NCI-H82 treated with DMSO at 0.1 percent for 48 hours (cell line): ENCODE results near the gene SERPINB5.

Experiments
- DNase-seq: peaks from one replicate; lab custom pipeline; 2025; ENCODE audit not compliant: unreplicated experiment; lab: John Stamatoyannopoulos, UW

Gene SERPINB5

DNA sequence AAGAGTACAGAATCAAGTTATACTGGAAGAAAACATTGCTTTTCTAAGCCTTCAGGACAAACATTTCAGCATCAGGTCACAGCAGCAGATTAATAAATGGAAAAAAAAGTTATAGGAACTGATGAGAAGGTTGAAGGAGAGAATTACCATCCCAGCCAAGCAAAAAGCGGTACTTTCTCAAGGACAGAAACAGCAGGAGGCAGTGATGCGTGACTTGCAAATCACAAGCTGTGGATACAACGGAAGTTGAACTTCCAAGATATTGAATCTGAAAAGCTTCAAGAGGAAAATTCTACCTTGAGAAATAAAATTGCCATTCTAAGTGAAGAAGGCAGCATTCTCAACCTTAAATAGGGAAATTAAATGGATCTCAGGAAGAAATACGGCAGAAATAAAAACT is 46.9 kb downstream of the SERPINB5 start:
- DNase-seq: no peak

DNA sequence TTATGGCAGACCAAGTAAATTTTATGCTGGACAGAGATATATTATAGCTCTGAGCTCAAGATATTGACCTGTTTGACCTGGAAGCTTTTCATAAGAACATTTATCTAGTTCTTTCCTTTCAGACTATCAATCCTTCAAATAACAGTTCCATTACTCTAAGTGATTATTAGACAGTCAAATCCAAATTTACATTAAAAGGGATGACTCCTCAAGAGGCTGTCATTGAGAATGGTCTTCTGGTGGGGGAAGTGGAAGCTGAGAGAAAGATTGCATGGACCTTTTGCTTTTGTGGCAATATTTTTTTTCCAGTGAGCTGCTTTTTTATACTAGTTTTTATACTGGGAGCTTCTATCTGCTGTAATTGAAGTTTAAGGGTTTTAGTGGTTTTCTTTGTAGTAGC is 50.5 kb downstream of the SERPINB5 start:
- DNase-seq: no peak

DNA sequence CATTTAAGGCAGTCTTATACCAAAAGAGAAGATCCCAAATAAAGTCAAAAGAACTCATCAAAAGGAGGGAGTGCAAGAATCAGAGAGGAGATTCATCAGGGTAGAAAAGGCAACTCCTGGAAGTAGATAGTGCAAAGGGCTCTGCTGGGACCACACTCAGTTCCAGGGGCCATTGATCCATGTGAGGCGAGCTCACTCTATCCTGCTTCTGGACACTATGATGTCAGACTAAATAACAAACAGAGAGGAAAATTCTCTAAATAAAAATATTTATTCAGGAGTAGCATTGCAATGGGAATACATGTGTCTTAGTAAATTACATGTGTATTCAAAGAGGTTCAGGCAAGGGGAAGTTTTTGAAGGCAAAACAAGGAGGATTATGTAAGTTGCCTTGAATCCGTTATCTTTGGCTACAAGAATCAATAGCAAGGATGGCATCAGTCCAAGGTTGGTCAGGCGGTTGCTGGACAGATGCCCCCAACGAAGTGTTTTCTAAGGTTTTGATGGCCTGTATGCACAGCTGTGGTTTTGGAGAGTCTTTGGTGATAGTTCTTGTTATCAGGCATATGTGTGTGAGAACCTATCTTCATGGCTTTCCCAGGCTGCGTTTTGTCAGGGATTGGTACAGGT is 52.2 kb downstream of the SERPINB5 start:
- no peak for DNase-seq

DNA sequence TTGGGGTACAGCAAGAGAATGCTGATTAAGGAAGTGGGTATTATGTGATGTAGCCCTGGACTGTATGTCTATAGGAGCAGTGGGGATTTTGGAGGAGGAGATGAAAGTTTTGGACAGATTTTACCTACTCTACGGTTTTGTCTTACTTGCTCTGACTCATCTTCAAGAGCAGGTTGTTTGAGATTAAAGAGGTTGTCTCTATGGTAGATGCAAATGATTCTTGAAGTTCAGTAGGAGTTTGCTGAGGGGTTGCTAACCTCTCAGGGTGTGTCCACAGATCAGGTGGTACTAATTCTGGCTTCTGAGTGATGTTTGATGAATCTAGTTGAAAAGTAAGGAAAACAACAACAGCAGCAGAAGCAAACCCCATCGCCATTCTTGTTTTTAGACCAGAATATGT is 55.7 kb downstream of the SERPINB5 start:
- no peak for DNase-seq

DNA sequence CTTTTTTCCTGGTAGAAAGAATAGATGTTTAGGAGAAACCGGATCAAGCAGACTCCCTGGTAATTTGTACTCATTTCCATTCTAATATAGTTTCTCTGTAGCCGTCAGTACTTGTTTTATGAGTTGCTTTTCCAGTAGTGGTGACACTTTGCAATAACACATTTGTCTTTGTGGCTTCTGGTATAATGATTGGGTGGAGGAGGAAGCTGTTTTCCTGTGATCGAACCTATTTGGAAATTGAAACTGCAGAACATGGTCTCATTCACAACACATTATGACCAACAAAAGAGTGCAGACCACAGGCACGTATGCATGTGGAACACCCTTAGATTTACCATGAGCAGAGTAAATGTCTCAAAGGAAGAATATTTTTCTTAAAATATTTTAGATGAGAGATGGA is 57.9 kb downstream of the SERPINB5 start:
- no peak for DNase-seq

DNA sequence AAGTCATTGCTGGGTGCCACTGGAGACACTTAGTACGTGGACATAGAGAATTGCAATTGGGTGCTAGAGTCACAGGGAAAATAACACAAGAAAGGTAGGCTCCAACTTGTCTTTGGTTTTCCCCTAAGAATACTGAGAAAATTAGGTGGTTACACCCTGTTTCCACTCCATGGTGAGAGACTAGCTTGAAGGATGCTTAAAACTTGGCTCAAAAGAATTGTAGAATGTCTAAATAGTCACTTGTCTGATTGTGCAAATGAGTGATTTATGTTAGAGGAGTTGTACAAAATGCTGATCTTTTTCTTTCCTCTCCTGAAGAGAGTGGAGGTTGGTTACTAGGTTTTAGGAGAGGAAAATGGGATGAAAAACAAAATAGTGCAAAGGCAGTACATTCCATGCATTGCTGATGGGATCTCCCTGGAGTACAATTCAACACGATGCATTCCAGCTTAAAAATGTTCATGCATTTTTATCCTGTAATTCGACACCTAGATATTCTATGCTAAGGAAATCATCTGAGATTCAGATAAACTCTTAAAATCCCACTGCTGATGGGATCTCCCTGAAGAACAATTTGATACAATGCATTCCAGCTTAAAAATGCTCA is 63.2 kb downstream of the SERPINB5 start:
- no peak for DNase-seq

DNA sequence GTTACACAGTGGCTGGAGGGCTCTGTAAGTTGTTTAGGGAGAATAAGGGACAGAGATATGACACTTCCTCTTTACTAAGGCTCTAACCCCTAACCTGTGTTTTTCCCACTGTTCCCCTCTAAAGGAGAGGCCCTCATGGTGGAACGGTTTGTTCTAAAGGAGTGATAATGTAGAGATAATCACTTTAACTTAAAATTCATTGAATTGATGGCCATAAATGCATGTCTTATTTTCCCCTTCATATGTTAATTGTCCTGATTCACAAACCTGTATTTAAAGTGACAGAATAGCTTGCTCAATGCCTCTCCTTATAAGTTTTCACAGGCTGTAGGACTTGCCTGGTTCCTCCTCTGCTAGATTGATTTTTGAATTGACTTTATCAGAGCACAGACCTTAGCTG is 65.3 kb downstream of the SERPINB5 start, which contains the start of gene SERPINB12:
Gene SERPINB12 (plus strand): TSS at position 301 of the 400 bp plus-strand sequence. CDS start 13,791 bp downstream, outside the sequence.
- DNase-seq: no peak

DNA sequence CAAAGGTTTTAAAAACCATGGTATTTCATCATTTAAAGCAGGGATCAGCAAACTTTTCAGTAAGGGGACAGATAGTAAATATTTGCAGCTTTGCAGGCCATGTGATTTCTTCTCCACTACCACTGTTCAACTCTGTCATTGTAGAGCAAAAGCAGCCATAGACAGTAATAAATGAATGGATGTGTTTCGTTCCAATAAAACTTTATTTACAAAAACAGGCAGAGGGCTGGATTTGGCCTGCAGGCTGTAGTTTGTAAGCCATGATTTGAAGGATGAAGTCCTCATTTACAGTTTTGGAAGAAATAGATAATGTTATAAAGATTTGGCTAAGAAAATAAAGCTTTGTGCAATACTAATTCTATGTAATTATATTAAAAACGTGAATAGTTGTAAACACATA is 67.3 kb downstream of the SERPINB5 start:
- DNase-seq: no peak

DNA sequence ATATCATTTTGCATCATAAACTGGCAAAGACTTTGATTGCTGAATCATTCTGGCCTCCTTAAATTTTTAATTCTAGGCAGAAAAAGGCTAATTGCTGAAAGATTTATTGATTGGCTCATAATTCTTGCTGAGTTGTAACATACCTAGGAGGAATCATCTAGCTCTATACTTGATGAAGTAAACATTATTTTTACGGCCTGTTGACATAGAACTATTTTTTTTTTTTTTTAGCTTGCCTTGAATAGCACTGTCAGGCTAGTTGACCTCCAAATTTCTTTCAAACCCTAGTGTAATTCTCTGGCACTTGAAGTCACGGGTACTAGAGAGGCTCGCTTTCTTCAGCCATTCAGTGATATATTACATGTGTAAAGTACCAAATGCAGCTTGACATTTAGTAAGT is 68.2 kb downstream of the SERPINB5 start:
- DNase-seq: no peak

DNA sequence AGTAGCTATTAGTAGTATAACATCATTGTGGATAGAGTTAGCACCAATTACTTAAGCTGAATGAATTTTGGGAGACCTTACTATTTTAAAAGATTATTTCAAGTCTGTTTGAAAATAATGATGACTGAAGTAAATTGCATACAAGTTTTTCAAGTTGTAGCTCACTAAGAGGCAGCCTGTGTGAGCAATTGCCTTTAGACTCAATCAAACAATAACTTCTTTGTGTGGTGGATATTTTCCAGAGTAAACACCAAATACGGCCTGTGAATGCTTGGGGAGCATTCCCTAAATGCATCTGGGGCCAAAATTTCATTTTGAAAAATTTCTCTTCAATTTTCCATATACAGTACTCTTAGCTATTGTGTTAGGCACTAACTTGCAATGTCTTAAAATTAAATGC is 73.3 kb downstream of the SERPINB5 start:
- no peak for DNase-seq

DNA sequence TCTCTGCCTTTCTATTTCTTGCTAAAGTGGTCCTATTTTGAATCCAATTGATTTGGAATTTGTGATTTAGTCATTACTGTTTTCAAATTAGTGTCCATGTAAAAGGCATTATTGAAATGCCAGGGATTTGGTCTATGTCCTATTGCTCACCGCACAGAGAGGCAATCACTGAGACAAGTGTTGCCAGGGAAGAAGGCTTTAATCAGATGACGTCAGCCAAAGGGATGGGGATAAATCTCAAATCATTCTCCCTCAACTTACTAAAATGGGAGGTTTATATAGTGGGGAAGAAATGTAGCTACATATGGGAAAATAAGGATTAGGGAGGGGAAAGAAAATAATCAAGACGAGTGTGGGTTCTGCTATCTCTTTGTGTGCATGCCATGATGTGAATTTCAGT is 75.0 kb downstream of the SERPINB5 start:
- DNase-seq: no peak

DNA sequence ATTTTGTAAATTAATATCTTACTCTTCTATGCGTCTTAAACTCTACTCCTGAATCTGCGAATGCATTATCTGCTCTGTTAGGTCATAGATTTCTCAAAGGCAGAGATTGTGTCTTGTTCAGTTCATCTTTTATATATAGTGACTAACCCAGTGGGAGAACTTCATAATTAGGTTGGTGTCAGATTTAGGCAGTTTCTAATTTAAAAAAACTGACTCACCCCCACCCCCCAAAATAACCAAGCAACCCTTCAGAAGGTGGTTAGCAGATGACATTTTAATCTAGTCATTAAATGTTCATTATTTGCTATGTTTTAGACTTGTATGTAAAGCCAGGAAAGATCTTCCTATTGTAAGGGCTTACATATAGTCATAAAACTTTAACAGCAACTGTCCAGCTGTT is 75.8 kb downstream of the SERPINB5 start:
- no peak for DNase-seq

DNA sequence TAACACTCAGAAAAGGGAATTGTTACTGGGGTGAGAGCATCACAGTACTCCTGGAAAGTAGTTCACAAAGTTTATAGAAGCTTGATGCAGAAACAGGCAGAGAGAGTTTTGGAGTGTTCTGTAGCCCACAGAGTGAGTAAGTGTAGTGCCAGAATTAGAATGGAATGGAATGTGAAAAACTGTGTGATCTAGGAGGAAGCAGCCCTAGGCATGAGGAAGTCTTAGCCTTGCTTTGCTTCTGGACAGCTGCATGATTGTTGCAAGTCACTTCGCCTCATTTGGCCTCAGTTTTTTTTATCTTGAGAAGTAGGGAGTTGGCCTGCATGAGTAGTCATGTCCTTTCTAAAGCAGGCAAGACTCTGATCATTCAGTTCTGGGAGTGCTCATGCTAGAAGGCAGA is 76.3 kb downstream of the SERPINB5 start:
- DNase-seq: no peak
